GM21717 (cell line): ENCODE results near the gene TBL1Y.
"Not testable (repeated sequence)": the region's sequence is repeated elsewhere in the genome, so short reads cannot be mapped to it uniquely, and the experiment has no call there.

ENCODE experiments used
- ATAC-seq: cut with Tn5 transposase; IDR thresholded peaks from one replicate; pipeline ENCODE4 v1.9.1; 2021; ENCODE audit warnings: mild to moderate bottlenecking, moderate library complexity; ENCODE audit not compliant: unreplicated experiment

Gene TBL1Y

GRCh38 chrY:7078725-7079124 is 168.2 kb downstream of the TBL1Y start:
- ATAC-seq, result no peak

DNA sequence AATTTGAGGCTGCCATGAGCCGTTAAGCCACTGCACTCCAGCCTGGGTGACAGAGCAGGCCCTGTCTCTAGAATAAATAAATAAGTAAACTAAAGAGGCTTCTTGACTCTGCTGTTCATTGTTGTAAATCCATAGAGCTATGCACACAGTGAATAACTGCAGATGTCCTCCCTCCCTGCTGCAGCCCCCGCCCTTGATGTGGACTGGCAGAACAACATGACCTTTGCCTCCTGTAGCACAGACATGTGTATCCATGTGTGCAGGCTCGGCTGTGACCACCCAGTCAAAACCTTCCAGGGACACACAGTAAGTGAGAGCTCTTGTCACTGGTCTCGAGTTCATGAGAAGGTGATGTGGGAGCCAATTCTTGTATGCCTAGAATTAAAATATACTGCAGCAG is 170.1 kb downstream of the TBL1Y start:
- ATAC-seq, result not testable (repeated sequence)

- ATAC-seq, result no peak
Measured at GRCh38 chrY:7085606-7086005, 175.1 kb downstream of the TBL1Y start.

DNA sequence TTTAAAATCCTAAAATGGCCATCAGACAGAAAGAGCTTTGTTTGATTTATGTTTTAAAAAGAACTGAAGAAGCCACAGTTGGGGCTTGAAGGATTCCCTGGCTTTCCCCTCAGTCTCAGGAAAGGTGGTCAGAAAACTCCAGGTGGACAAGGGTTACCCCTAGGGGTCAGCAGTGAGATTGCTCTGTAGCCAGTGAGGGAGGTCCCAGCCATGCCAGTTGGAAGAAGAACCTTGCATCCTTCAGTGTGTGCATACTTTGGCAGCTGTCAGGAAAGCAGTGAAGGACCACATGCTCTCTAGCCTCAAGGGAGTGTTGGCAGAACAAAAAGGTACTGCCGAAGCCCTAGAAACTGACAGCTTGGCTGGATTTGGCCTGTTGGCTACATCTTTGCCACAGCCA is 182.3 kb downstream of the TBL1Y start:
- no peak for ATAC-seq

- no peak for ATAC-seq
Measured at GRCh38 chrY:7094365-7094764, 183.9 kb downstream of the TBL1Y start.

DNA sequence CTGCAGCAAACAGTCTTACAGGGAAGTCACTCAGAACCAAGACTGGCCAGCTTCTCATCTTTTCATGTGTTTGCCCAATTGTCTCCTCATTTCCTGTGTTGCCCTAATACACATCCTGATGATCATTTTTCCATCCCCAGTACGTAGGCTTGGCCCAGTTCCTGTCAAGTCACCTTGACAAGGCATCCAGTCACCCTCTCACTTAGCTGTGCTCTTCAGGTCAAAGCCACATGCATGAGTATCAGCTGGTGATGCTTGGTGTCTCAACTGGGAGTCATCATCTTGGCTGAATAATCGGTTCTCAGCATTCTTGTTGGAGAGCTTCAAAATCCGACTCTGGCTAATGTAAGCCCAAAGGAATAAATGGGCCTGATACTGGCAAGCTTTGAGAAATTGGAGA is 186.5 kb downstream of the TBL1Y start:
- ATAC-seq, result no peak

DNA sequence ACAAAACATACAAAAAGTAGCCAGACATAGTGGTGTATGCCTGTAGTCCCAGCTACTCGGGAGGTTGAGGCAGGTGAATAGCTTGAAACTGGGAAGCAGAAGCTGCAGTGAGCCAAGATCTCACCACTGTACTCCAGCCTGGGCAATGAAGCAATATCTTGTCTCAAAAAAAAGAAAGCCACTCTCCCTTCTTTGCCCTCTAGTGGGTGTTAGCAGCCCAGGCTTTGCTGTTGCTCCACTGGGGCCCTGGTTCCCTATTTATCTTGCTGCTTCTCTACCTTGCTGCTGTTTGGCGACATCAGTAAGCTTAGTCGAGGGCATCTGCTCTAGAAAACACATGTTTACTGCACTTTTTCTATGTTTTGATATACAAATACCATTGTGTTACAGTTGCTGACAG is 189.2 kb downstream of the TBL1Y start:
- no peak for ATAC-seq

GRCh38 chrY:7102680-7103079 is 192.2 kb downstream of the TBL1Y start:
- no peak for ATAC-seq

GRCh38 chrY:7107179-7107578 is 196.7 kb downstream of the TBL1Y start:
- no peak for ATAC-seq

DNA sequence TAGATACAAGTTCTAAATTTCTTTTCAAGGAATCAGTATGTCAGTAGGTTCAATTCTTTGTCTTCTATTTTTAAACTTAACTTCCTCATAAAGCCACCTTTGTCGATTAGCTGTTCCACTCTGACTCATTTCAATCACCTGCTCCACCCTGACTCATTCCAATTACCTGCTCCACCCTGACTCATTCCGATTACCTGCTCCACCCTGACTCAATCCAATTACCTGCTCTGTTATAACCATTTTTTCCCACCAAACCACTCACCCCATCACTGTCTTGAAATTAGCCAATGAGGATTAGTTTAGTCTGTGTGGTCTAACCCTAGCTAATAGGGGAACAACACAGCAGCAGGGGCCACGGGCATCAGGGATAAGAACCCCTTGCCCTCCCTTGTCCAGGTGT is 199.6 kb downstream of the TBL1Y start:
- ATAC-seq, result no peak

DNA sequence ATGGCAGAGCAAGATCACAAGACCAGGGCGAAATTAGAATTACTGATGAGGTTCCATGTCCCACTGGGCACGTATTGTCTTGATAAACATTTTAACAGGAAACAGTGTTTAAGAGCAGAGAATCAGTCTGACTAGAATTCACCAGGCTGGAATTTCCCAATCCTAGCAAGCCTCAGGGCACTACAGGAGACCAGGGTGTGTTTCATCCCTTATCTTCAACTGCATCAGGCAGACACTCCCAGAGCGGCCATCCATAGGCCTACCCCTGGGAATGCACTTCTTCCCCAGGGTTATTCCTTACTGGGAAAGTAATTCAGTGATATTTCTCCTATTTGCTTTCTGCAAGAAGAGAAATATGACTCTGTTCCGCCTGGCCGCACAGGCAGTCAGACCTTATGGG is 205.4 kb downstream of the TBL1Y start:
- no peak for ATAC-seq

GRCh38 chrY:7122202-7122601 is 211.7 kb downstream of the TBL1Y start:
- no peak for ATAC-seq

DNA sequence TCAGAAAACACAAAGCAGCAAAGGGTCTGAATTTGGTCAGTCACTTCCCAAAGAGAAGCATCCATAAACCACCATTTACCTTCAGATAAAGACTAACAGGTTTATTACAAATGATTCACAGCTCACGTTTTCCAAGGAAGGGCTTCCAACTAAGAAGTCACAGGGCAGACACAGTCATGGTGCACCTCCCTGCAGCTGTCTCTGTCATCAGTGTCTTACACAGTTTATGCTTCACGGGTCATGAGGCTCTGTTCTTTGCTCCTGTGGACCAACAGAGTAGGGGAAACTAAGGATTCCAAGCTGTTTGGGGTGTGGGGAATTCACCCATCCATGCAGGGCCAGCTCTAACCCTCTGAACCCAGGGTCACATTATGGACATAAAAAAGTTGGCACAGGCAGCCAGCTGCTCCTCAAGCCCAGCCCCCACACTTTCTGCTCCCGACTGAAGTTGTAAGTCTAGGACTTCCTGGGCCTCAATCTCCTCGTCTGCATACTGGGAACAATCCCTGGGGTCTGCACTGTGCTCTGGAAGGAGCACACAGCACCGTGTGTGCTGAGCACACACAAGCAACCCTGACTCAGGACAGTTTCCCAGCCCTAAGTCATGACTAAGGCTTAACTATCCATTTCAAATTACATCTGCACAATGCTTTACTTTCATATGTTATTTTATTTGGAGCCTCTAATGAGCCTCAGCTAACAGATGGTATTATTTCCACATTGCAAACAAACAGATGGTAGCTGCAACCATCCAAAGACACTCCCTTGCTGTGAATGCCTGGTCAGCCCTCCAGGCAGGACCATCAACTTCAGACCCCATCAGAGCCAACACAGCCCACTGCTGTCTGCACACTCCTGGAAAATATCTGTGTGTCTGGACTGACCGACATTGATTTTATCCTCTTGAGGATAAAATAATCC is 214.9 kb downstream of the TBL1Y start:
- ATAC-seq, result no peak

- no peak for ATAC-seq
Measured at GRCh38 chrY:7128211-7128610, 217.7 kb downstream of the TBL1Y start.
